Measurements from ENCODE around the gene CRYBA2.
A peak's percentile ranks its signal among the peaks of the same experiment; 100 is the strongest.

GRCh38 chr2:218995972-218996711, 2.9 kb upstream of the CRYBA2 start:
- TF ChIP-seq YY1 (IDR thresholded peaks at IDR 0.05; ENCODE audit: extremely low read depth, insufficient replicate concordance, low read depth, low read length) (peak; percentile 43), ZBTB33 (IDR thresholded peaks at IDR 0.05; ENCODE audit: extremely low read depth, insufficient replicate concordance, low read length) (no peak), EZH2phosphoT487 (IDR thresholded peaks at IDR 0.05; ENCODE audit: borderline replicate concordance) (no peak), POLR2A (IDR thresholded peaks at IDR 0.05; ENCODE audit: borderline replicate concordance, extremely low read depth, insufficient read depth, insufficient read length) (no peak), ZNF274 (IDR thresholded peaks at IDR 0.05; ENCODE audit: low read depth, low read length) (no peak), CEBPB (IDR thresholded peaks at IDR 0.05; ENCODE audit: low read depth) (no peak), RAD21 (IDR thresholded peaks at IDR 0.05; ENCODE audit: low read depth) (no peak)
- TF ChIP-seq, protein P1, sequence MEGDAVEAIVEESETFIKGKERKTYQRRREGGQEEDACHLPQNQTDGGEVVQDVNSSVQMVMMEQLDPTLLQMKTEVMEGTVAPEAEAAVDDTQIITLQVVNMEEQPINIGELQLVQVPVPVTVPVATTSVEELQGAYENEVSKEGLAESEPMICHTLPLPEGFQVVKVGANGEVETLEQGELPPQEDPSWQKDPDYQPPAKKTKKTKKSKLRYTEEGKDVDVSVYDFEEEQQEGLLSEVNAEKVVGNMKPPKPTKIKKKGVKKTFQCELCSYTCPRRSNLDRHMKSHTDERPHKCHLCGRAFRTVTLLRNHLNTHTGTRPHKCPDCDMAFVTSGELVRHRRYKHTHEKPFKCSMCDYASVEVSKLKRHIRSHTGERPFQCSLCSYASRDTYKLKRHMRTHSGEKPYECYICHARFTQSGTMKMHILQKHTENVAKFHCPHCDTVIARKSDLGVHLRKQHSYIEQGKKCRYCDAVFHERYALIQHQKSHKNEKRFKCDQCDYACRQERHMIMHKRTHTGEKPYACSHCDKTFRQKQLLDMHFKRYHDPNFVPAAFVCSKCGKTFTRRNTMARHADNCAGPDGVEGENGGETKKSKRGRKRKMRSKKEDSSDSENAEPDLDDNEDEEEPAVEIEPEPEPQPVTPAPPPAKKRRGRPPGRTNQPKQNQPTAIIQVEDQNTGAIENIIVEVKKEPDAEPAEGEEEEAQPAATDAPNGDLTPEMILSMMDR (IDR thresholded peaks at IDR 0.05 in 2 of 3, conservative IDR thresholded peaks at IDR 0.05 in 1 of 3; ENCODE audit: borderline replicate concordance in 1 of 3, insufficient read depth in 1 of 3, low read depth in 2 of 3, low read length in 2 of 3): peak in 2 of 3 experiments; percentile 89 to 91; a peak in 4 of 6 replicates

Data from HCT116 (cell line).